MM.1S (cell line): ENCODE data around the gene OR1E1.

Experiments
- EZH2 ChIP-seq: fragments of 300-600 bp; sonication (generic); optimal IDR thresholded peaks from 2 replicates; pipeline ENCODE3; 2017; ENCODE audit warnings: low read depth, mild to moderate bottlenecking, antibody characterized with exemption, low read length, mixed read lengths
- EZH2phosphoT487 ChIP-seq: fragments of 300-600 bp; sonication (generic); IDR thresholded peaks from 2 replicates; pipeline ENCODE4 v1.6.1; 2018; ENCODE audit warnings: antibody characterized with exemption, low read length
- TF ChIP-seq, protein P1 (sequence below): fragments of 300-600 bp; sonication (generic); IDR thresholded peaks from 2 replicates; pipeline ENCODE4 v1.5.1; 2016; ENCODE audit warnings: antibody characterized with exemption, low read length, mixed read lengths

DNA sequence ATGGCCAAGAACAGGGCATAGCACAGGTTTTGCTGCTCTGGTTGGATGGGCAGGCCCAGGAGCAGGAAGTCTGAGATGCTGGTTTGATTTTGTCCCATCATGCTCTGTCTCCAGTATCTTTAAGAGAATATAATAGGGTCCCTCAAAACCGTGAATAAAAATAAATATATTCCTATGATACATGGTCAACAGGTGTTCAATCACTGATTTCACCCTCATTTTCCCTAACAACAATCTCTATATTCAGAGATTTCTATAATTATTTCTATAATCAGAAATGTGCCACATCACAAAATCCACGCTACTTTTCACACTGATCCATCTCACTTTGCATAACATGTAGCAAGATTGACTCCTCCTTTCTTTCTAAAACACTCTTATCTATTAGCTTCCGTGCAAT is 35.5 kb upstream of the OR1E1 start, which contains the start of gene OR1E2:
- TF ChIP-seq, protein P1, sequence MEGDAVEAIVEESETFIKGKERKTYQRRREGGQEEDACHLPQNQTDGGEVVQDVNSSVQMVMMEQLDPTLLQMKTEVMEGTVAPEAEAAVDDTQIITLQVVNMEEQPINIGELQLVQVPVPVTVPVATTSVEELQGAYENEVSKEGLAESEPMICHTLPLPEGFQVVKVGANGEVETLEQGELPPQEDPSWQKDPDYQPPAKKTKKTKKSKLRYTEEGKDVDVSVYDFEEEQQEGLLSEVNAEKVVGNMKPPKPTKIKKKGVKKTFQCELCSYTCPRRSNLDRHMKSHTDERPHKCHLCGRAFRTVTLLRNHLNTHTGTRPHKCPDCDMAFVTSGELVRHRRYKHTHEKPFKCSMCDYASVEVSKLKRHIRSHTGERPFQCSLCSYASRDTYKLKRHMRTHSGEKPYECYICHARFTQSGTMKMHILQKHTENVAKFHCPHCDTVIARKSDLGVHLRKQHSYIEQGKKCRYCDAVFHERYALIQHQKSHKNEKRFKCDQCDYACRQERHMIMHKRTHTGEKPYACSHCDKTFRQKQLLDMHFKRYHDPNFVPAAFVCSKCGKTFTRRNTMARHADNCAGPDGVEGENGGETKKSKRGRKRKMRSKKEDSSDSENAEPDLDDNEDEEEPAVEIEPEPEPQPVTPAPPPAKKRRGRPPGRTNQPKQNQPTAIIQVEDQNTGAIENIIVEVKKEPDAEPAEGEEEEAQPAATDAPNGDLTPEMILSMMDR: no peak
- TF ChIP-seq EZH2phosphoT487 (no peak), EZH2 (no peak)
